Fibroblast of peridontal ligament (primary cell): Measurements from ENCODE around the gene ERBB4.
"Not testable (repeated sequence)": the region's sequence is repeated elsewhere in the genome, so short reads cannot be mapped to it uniquely, and the experiment has no call there.

Experiments used
- DNase-seq: peaks from one replicate; pipeline ENCODE4 v3.0.0-alpha.2; 2010; ENCODE audit errors: extremely low read depth

The ERBB4 gene

DNA sequence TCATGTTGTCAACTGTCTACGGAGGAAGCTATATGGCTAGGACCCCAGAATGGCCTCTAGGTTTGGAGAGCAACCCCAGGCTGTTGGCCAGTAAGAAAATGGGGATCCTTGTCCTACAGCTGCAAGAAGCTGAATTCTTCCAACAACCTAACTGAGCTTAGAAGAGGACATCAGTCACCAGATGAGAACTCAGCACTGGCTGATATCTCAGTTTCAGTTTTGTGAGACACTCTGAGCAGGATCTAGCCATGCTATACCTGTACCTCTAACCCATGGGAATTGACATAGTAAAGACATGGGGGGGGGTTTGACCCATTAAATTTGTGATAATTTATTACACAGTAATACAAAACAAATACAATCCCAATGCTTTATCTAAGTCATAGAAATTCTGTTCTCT lies 312.5 kb downstream of the ERBB4 start:
- no peak for DNase-seq

GRCh38 chr2:212223696-212224095 lies 314.9 kb downstream of the ERBB4 start:
- DNase-seq = peak; percentile 21

DNA sequence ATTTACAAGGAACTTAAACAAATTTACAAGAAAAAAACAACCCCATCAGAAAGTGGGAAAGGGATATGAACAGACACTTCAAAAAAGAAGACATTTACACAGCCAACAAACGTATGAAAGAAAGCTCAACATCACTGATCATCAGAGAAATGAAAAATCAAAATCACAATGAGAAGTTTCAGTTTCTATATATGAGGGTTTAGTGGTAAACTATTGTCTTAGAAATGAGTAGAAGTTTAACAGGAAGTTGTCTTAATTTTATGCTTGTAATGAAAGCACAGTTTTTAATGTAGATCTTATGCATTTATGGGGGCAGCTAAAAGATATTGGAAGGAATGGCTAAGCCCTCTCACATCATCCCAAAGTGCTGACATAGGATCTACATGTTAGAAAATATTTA lies 325.4 kb downstream of the ERBB4 start:
- no peak for DNase-seq

- no peak for DNase-seq
These were observed 330.1 kb downstream of the ERBB4 start for GRCh38 chr2:212208467-212208866.

DNA sequence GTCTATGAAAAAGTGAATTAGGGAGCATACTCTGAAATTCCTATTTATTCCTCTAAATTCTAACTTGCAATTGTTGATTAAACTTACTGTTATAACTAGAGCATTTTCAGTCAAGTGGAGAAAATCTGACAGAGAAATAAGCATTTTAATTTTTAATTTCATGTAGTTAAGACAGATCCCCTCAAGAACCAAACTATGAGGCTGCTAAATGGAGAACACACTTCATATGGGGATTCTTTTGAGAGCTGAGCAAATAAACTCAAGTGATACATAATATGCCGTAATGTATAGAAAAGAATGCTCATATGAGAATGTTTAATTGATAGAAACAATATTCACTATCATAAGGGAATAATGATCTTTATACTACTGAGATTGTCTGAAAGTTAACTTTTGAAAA lies 340.8 kb downstream of the ERBB4 start:
- DNase-seq = no peak

DNA sequence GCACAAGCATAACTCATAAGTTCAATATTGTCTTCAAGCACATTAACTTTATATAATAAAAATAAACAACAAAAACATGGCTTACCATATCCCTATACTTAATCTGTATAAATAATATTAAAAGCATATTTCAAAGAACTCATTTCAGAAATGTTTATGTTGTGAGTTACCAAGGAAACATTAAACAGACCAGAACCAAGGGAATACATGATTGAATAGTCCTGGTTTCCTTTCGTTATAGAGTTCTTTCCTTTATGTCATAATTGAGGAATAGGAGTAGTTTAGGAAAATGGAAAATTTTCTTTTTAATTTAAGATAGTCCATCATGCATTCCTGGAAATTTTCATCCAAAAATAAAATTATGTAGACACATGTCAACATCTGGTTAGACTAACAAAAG lies 343.0 kb downstream of the ERBB4 start:
- DNase-seq = peak; percentile 24

DNA sequence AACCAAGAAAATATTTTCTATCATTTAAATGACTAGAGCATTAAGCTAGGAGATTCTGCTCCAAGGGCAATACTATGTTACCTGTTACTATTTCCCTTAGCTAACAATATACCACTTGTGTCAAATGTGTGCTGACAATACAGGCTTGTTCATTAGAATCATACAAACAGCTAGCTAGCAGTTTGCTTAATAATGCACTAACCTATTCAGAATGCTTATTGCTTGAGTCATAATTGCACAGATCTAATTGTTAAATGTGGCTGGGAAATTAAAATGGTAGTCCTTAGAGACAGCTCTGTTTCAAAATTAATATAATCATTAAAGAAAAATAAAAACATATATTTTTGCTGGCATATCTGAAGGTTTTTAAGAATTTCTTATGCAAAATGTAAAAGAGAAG lies 344.2 kb downstream of the ERBB4 start:
- no peak for DNase-seq

DNA sequence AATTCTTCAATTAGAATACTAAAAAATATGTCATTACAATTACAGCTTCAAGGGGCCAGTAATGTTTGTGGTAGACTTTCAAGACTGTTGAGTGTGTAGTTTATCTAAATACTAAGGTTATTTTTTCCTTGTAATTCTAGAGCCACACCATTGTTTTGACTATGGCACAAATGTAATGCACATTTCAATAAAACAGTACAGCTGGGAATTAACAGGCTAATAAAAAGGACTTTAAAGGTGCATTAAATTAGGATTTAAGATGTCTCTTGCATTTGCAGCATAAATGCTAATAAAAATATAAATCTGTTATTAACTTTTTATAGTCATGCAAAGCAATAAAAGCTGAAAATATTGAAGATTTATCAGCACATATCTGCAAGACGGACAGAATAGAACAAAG lies 344.8 kb downstream of the ERBB4 start:
- no peak for DNase-seq

DNA sequence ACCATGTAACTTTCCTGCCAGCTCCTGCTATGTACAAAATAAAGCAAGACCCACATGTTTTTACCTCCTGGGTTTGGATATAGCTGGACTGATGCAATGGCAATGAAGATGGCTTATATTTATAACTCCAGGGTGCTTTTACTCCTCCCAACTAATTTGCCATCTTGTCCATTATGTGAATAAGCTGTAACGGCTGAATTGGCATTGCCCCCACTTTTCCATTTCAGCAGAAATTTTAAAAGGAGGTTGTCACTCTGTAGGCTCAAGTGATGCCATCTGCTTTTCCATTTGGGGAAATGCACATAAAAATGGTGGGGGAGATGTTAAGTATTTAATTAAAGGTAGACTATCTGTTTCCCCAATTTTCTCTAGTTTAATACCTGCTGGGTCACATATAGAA lies 345.5 kb downstream of the ERBB4 start:
- DNase-seq = no peak

- not testable (repeated sequence) for DNase-seq
These were observed 347.2 kb downstream of the ERBB4 start for GRCh38 chr2:212191438-212191837.

DNA sequence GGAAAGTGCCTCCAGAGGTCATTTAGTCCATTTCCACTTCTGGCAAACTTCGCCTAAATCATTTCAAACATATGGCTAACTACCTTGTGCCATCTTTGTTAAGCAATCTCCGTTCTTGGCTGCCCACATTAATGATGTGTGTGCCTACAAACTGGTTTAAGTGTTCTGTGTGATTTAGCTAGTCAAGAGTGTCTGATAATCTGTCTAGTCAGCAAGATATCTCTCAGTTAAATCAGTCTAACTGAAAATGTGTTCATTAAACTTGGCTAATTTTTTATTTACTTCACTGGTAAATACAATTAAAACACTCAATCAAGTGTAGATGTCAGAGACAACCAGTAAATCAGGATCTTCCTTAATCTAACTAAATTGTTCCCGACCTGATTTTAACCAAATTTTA lies 352.4 kb downstream of the ERBB4 start:
- no peak for DNase-seq

DNA sequence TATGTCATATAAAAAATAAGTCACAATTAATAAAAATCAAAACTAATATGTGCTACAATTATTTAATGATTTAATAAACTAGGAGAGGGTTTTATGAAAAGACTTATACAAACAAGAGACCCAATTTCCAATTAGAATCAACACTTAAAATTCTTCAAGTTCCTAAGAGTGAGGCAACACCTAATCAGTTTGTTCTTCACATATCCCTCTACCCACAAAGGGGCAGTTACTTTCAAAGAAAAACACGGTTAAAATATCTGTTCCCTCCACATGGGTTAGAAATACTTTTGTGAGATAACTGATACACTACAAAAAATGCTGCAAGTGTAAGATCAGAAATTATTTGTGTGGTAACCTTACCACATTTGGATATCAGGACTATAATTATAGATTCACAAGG lies 357.0 kb downstream of the ERBB4 start:
- DNase-seq = no peak

DNA sequence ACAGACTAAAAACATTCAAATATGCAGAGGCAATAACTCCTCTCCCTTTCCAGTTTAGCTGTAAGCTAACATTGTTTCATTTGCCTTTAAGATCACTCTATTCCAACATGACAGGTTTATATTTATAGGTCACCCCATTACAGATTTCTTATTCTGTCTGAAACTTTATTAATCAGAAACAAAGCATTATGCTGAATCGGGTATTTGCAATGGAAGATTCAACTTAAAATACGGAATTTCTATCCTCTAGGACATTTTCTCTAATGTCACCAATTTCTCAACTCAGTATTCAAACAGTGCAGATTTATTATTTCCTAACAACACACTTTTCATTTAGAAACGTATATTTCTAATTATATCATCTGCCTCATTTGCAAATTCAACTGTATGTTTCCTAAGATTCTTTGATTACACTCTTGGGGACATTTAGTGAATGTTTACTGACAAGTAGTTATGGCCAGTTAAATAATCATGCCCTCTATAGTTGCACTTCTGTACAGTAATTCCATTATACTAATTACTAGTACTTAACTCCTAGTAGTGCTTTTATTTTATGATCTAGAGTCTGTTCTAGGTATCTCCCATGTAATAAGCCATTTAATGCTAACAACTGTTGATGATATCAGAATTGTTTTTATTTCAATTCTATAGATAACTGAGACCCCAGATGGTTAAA lies 358.1 kb downstream of the ERBB4 start:
- no peak for DNase-seq

GRCh38 chr2:212177724-212178123 lies 360.9 kb downstream of the ERBB4 start:
- DNase-seq = peak; percentile 25

GRCh38 chr2:212176151-212176550 lies 362.5 kb downstream of the ERBB4 start:
- DNase-seq = no peak

DNA sequence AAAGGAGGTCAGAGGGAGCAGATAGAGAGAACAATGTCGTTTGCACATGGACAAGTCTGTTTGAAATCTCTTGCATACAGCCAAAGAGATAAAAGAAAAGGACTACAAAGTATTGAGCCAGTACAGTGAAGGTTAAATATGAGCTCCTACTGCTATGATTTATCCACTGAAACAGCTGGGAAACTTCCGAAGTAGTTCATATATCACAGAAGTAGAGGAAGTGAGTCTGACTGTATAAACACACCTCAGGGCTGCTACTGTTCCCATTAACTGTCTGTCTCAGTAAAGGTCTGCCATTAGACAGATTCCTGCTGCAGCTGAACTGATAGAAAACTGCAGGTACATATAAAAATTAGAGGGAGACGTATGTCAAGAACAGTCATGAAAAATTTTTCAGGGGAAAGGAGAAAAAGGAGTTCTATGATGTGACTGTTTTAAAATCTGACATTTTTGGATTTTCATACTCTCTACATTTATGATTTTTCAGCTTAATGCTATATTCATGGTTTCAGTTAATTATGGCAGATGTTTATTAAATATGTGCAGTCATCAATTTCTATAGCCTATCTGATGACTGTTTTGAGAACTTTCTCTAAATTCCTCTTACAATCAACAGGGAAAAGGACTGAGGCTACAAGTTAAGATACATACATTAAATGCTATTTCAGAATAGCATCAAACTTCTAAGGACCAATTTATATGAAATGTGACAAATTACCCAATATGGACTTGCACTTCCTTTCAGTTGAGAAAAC lies 364.7 kb downstream of the ERBB4 start:
- DNase-seq = no peak

DNA sequence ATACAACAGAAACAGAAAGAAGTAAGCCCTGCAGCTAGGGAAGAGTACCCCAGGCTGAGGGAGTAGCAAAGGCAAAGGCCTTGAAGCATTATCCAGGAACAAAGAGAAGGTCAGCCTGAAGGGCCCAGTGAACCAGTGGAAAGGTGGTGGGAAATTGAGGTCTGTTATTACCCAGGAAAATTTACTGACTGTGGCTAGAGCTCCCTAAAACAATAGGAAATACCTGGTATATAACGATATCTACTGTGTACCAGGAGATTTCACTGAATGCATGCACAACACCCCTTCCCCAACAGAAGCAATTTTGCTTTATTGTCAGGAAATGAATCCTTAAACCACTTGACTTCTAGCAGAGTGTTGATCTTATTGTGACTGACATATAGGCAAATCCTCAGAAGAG lies 365.3 kb downstream of the ERBB4 start:
- DNase-seq = no peak

GRCh38 chr2:212170382-212170781 lies 368.2 kb downstream of the ERBB4 start:
- no peak for DNase-seq

DNA sequence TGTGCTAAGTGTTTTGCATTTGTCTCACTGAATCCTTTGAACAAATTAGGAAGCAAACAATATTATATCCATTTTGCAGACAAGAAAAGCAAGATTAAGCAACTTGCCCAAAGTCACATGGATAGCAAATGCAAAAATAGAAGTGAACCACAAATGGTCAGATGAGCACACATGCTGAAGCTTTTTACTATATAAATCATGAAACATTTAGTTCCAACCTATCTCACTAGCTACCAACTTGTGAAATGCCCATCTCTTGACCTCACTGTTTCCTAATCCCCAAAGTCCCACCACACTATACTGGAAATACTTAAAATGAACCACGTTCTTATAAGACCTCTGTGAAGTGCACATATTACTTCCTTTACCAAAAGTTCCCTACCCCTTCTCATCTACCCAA lies 380.5 kb downstream of the ERBB4 start:
- DNase-seq = peak; percentile 29

DNA sequence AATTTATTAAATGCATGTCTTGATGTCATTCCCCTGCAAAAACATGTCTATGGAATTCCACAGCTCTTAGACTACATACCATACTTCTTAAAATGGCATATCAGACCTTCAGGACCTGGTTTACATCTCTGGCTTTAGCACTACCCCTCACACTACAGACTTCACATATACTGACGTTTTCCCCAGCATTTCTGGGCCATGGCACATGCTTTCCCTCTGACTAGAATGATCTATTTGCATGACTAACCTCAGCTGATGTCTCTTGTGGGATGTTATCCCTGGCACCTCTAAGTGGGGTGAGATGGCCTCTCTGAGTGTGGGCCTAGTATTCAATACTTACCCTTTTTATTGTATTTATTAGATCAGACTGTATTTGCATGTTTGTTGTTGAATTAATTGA lies 381.6 kb downstream of the ERBB4 start:
- DNase-seq = peak; percentile 69

DNA sequence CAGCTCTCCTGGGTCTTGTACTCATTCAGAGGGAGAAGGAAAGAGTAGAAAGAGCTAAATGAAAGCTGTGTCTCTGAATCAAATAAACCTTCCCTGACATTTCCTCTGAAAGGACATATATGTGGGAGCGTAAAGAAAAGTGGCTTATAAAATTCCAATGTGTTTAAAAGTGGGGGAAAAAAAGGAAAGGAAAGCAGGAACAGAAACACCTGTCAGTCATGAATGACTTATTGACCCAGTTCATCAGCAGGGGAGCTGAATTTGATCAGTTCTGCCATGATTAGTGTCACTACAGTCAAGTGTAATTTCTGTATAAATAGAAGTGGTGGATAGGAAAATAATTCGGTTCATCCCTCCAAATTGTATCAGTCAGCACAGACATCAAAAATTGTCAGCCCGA lies 382.5 kb downstream of the ERBB4 start:
- DNase-seq = no peak

- DNase-seq = no peak
These were observed 384.1 kb downstream of the ERBB4 start for GRCh38 chr2:212154477-212154878.

DNA sequence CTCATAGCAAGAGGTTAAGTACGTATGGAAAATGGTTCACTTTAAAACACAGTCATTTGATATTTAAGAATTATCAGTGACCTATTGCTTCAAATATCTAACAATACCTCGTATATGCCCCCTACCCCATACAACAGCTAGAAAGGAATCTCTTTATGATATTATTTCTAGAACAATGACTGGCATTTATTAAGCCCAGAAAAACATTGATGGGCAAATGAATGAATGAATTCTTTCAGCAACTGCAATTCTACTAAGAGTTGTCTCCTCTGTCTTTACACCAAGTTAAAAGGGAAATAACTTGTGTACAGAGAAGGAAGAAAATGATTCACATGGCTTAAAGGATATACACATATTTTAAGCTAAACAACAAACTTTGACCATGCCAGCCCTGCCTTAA lies 384.7 kb downstream of the ERBB4 start:
- DNase-seq = no peak
